ENCODE data around the gene WDR11. TPM values are rescaled to one million over a fixed set of nuclear protein-coding genes. Genes with fewer than 3 reads are reported as not detected.
"Not testable (repeated sequence)": the region's sequence is repeated elsewhere in the genome, so short reads cannot be mapped to it uniquely, and the experiment has no call there.

The WDR11 gene
- total RNA-seq, 1 experiment from 2014 or later: 28.4 TPM

- DNase-seq (ENCODE audit: low read depth): no peak
Observed at GRCh38 chr10:120854388-120854787, 3.2 kb downstream of the WDR11 start.

- no peak for DNase-seq (ENCODE audit: low read depth)
Observed at GRCh38 chr10:120861178-120861855, 10.2 kb downstream of the WDR11 start.

GRCh38 chr10:120873741-120874140 lies 22.6 kb downstream of the WDR11 start:
- no peak for DNase-seq (ENCODE audit: low read depth)

GRCh38 chr10:120883071-120883470 lies 31.9 kb downstream of the WDR11 start:
- no peak for DNase-seq (ENCODE audit: low read depth)

- DNase-seq (ENCODE audit: low read depth): no peak
Observed at GRCh38 chr10:120887482-120887881, 36.3 kb downstream of the WDR11 start.

GRCh38 chr10:120891365-120891764 lies 40.2 kb downstream of the WDR11 start:
- no peak for DNase-seq (ENCODE audit: low read depth)

GRCh38 chr10:120894556-120894955 lies 43.4 kb downstream of the WDR11 start:
- DNase-seq (ENCODE audit: low read depth): no peak

- DNase-seq (ENCODE audit: low read depth): no peak
Observed at GRCh38 chr10:120897343-120897742, 46.2 kb downstream of the WDR11 start.

GRCh38 chr10:120905268-120905667 lies 54.1 kb downstream of the WDR11 start:
- DNase-seq (ENCODE audit: low read depth): no peak

- DNase-seq (ENCODE audit: low read depth): no peak
Observed at GRCh38 chr10:120917521-120918250, 66.5 kb downstream of the WDR11 start.

GRCh38 chr10:120923886-120924285 lies 72.7 kb downstream of the WDR11 start:
- not testable (repeated sequence) for DNase-seq (ENCODE audit: low read depth)

- DNase-seq (ENCODE audit: low read depth): no peak
Observed at GRCh38 chr10:120926611-120927010, 75.4 kb downstream of the WDR11 start.

GRCh38 chr10:120927352-120927751 lies 76.2 kb downstream of the WDR11 start:
- no peak for DNase-seq (ENCODE audit: low read depth)

- DNase-seq (ENCODE audit: low read depth): no peak
Observed at GRCh38 chr10:120929166-120929565, 78.0 kb downstream of the WDR11 start.

GRCh38 chr10:120931423-120931822 lies 80.3 kb downstream of the WDR11 start:
- DNase-seq (ENCODE audit: low read depth): no peak

- DNase-seq (ENCODE audit: low read depth): no peak
Observed at GRCh38 chr10:120931999-120932398, 80.8 kb downstream of the WDR11 start.

GRCh38 chr10:120938822-120939221 lies 87.7 kb downstream of the WDR11 start:
- no peak for DNase-seq (ENCODE audit: low read depth)

- DNase-seq (ENCODE audit: low read depth): no peak
Observed at GRCh38 chr10:120940299-120940900, 89.2 kb downstream of the WDR11 start.

GRCh38 chr10:120941501-120941900 lies 90.3 kb downstream of the WDR11 start:
- DNase-seq (ENCODE audit: low read depth): no peak

- DNase-seq (ENCODE audit: low read depth): peak; percentile 59
Observed at GRCh38 chr10:120942806-120943413, 91.7 kb downstream of the WDR11 start.

- DNase-seq (ENCODE audit: low read depth): no peak
Observed at GRCh38 chr10:120943542-120943941, 92.4 kb downstream of the WDR11 start.

- no peak for DNase-seq (ENCODE audit: low read depth)
Observed at GRCh38 chr10:120944586-120945125, 93.5 kb downstream of the WDR11 start.
